KMS-11 (cell line): ENCODE results near the gene FAM117A.
"Not testable (repeated sequence)": the region's sequence is repeated elsewhere in the genome, so short reads cannot be mapped to it uniquely, and the experiment has no call there.

Experiments used
- H2AFZ ChIP-seq: fragments of 200-600 bp; sonication (generic); 2 replicates; pipeline ENCODE4 v1.6.1; 2016; ENCODE audit warnings: antibody characterized with exemption, mixed run types, low read depth
- H3K27ac ChIP-seq: fragments of 200-600 bp; sonication (generic); 2 replicates; pipeline ENCODE4 v1.6.1; 2016; ENCODE audit warnings: mild to moderate bottlenecking, mixed run types
- H3K27me3 ChIP-seq: fragments of 200-600 bp; sonication (generic); 2 replicates; pipeline ENCODE4 v1.6.1; 2017; ENCODE audit warnings: mild to moderate bottlenecking, low read depth, mixed run types, moderate library complexity; ENCODE audit not compliant: insufficient read depth
- H3K36me3 ChIP-seq: fragments of 200-600 bp; sonication (generic); 2 replicates; pipeline ENCODE4 v1.6.1; 2017; ENCODE audit warnings: mild to moderate bottlenecking, mixed run types; ENCODE audit not compliant: insufficient read depth
- H3K4me1 ChIP-seq: fragments of 200-600 bp; sonication (generic); 2 replicates; pipeline ENCODE4 v1.6.1; 2016; ENCODE audit warnings: mild to moderate bottlenecking, low read depth, mixed run types; ENCODE audit not compliant: poor library complexity, severe bottlenecking
- H3K4me2 ChIP-seq: fragments of 200-600 bp; sonication (generic); 2 replicates; pipeline ENCODE4 v1.7.0; 2016; ENCODE audit warnings: mild to moderate bottlenecking, mixed run types
- H3K4me3 ChIP-seq: fragments of 200-600 bp; sonication (generic); IDR thresholded peaks from 2 replicates; pipeline ENCODE4 v1.6.1; 2017; ENCODE audit warnings: low read depth, low read length, mixed read lengths; ENCODE audit not compliant: insufficient read depth
- H3K79me2 ChIP-seq: fragments of 200-600 bp; sonication (generic); 2 replicates; pipeline ENCODE4 v1.6.1; 2016; ENCODE audit warnings: low read depth, mixed run types; ENCODE audit not compliant: insufficient read depth
- H3K9ac ChIP-seq: fragments of 200-600 bp; sonication (generic); 2 replicates; pipeline ENCODE4 v1.6.1; 2016; ENCODE audit warnings: mild to moderate bottlenecking, mixed run types
- H4K20me1 ChIP-seq: fragments of 200-600 bp; sonication (generic); 2 replicates; pipeline ENCODE4 v1.6.1; 2016; ENCODE audit warnings: mild to moderate bottlenecking, mixed run types; ENCODE audit not compliant: insufficient read depth
- CTCF ChIP-seq: fragments of 200-600 bp; sonication (generic); conservative IDR thresholded peaks from 2 replicates; pipeline ENCODE4 v1.6.1; 2017; ENCODE audit warnings: low read depth, mild to moderate bottlenecking, antibody characterized with exemption, low read length, moderate library complexity, mixed read lengths

Gene FAM117A

DNA sequence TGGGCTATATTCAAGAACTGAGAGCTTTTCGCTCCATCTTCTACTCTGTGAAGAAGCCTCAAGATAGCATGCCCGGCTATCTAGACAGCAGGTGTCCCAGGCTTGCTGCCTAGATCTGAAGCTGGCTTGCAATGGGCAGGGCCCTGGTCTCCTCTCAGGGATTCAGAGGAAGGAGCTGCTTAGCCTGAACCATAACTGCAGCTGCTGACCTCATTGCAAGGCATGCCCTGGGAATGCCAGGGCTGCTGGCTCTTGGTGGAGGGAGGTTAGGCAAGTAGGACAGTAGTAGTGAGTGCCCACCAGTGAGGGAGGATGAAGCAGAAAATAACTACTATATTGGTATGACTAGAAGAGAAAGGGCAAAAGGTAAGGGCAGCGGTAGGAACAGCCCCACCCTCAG is 34.9 kb downstream of the FAM117A start:
- Histone ChIP-seq H4K20me1 (no peaks in the 10 kb centered on the region), H3K27ac (no peak overlapping the region), H3K79me2 (peaks cover 50% of the 10 kb centered on the region), H3K9ac (no peak overlapping the region), H3K27me3 (no peaks in the 10 kb centered on the region), H3K4me1 (peaks cover 24% of the 10 kb centered on the region), H3K4me2 (no peak overlapping the region; the same call in 1 of the 2 replicates), H3K4me3 (no peak overlapping the region), H2AFZ (no peak overlapping the region), H3K36me3 (no peaks in the 10 kb centered on the region; the same call in 1 of the 2 replicates)
- TF ChIP-seq CTCF, result no peak

GRCh38 chr17:49728425-49728824 is 35.5 kb downstream of the FAM117A start:
- Histone ChIP-seq H3K79me2 (peaks cover 48% of the 10 kb centered on the region), H4K20me1 (no peaks in the 10 kb centered on the region), H3K36me3 (no peaks in the 10 kb centered on the region; the same call in 1 of the 2 replicates), H3K27me3 (no peaks in the 10 kb centered on the region), H2AFZ (no peak overlapping the region), H3K4me3 (no peak overlapping the region), H3K9ac (no peak overlapping the region), H3K4me1 (peaks cover 24% of the 10 kb centered on the region), H3K4me2 (no peak overlapping the region; the same call in 1 of the 2 replicates), H3K27ac (no peak overlapping the region)
- TF ChIP-seq CTCF, result no peak

DNA sequence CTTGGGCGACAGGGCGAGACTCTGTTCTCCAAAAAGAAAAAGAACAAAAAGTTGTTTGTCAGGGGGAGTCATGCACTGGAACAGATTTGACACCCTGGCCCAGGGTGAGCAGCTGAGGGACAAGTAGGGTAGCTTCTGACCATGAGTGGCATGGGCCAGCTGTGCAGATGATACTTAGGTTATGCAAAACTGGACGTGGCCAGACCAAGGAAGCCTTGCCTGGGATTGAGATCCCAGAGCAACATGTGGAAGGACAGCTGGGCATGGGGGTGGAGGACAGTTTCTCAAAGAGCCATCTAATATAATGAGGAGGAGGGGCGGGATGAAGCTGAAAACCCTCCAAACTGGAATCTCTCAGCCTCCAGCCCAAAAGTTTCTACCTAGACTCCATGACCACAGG is 36.6 kb downstream of the FAM117A start:
- Histone ChIP-seq H3K79me2 (peaks cover 40% of the 10 kb centered on the region), H3K9ac (no peak overlapping the region), H3K4me1 (peaks cover 24% of the 10 kb centered on the region), H3K4me3 (no peak overlapping the region), H3K27me3 (no peaks in the 10 kb centered on the region), H3K36me3 (peaks cover 4% of the 10 kb centered on the region; the same call in 1 of the 2 replicates), H3K4me2 (no peak overlapping the region), H4K20me1 (no peaks in the 10 kb centered on the region), H3K27ac (no peak overlapping the region), H2AFZ (no peak overlapping the region)
- no peak for TF ChIP-seq CTCF

- Histone ChIP-seq H3K4me1 (peaks cover 9% of the 10 kb centered on the region), H3K4me2 (no peak overlapping the region), H3K79me2 (peaks cover 40% of the 10 kb centered on the region), H3K27me3 (no peaks in the 10 kb centered on the region), H3K9ac (no peak overlapping the region), H3K36me3 (peaks cover 8% of the 10 kb centered on the region; the same call in 1 of the 2 replicates), H3K4me3 (no peak overlapping the region), H4K20me1 (no peaks in the 10 kb centered on the region), H2AFZ (no peak overlapping the region), H3K27ac (no peak overlapping the region)
- TF ChIP-seq CTCF, result no peak
These were observed 38.3 kb downstream of the FAM117A start for GRCh38 chr17:49725452-49726130.

DNA sequence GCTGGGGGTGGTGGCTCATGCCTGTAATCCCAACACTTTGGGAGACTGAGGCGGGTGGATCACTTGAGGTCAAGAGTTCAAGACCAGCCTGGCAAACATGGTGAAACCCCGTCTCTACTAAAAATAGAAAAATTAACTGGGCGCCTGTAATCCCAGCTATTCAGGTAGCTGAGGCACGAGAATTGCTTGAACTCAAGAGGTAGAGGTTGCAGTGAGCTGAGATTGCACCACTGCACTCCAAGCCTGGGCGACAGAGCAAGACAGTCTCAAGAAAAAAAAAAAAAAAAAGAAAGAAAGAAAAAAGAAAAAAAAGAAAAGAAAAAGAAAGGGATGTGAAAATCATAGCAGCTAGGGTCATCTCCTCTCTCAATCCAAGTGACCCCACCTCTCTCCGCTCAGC is 39.4 kb downstream of the FAM117A start:
- not testable (repeated sequence) for H4K20me1 ChIP-seq, H3K4me2 ChIP-seq, H3K4me3 ChIP-seq, H3K9ac ChIP-seq, H3K4me1 ChIP-seq, H3K27ac ChIP-seq, H3K27me3 ChIP-seq, H2AFZ ChIP-seq
- peaks cover 40% of the 10 kb centered on the region for H3K79me2 ChIP-seq
- peaks cover 14% of the 10 kb centered on the region; the same call in 1 of the 2 replicates for H3K36me3 ChIP-seq
